Stimulated activated CD8-positive, alpha-beta memory T cell treated with anti-CD3 and anti-CD28 coated beads, Interleukin-7, amount 100 ng/mL, for 1 hour (primary cell): ENCODE measurements around the gene GOLGA8R.
A peak's percentile ranks its signal among the peaks of the same experiment; 100 is the strongest.
"Not testable (repeated sequence)": the region's sequence is repeated elsewhere in the genome, so short reads cannot be mapped to it uniquely, and the experiment has no call there.

Source experiments
- DNase-seq, 2 donors: peaks; one replicate each; pipeline ENCODE4 v3.0.0-alpha.2; 2020; ENCODE audit warnings: low read depth in 2 of 2

Gene GOLGA8R, protein sequence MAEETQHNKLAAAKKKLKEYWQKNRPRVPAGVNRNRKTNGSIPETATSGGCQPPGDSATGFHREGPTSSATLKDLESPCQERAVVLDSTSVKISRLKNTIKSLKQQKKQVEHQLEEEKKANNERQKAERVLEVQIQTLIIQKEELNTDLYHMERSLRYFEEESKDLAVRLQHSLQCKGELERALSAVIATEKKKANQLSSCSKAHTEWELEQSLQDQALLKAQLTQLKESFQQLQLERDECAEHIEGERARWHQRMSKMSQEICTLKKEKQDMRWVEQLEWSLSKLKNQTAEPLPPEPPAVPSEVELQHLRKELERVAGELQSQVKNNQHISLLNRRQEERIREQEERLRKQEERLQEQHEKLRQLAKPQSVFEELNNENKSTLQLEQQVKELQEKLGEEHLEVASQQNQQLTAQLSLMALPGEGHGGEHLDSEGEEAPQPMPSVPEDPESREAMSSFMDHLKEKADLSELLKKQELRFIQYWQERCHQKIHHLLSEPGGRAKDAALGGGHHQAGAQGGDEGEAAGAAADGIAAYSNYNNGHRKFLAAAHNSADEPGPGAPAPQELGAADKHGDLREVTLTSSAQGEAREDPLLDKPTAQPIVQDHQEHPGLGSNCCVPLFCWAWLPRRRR

DNA sequence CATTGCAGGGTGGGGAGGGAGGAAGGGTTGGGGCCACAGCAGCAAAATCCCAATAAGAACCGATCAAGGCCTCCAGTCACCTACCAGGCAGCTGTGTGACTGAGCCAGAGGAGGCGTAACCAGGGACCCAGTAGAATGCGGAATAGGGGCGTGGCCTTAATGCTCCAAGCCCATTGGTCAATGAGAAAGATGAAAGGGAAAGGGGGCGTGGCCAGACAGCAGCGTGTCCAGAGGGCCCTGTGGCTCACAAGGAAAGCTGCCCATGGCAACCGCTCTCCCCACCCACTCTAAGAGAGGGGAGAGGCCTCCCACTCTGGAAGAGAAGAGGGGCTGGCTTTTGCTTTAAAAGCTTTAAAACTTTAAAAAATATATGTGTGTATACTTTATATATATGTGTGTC, at the start of gene GOLGA8R:
TSS of gene GOLGA8R (minus strand) at position 101 of the 400 bp plus-strand sequence. CDS start at position 3, 98 bp downstream.
- DNase-seq = not testable (repeated sequence)

DNA sequence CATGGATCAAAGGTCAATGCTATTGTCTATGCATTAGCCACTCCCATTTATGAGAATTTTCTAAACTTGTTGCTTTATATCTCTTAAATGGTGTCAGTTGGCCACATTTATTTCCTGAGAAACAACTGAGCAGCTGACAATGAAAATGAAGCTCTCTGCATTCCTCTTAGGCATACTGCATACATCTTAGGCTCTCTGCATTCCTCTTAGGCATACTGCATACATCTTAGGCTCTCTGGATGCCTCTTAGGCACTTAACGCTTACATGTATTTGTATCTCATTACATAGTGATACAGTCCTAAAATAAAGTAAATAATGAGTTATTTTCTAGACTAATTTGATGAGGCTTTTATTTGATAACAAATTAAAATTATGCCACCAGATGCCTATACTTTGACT, 49.8 kb upstream of the GOLGA8R start:
- not testable (repeated sequence) for DNase-seq

DNA sequence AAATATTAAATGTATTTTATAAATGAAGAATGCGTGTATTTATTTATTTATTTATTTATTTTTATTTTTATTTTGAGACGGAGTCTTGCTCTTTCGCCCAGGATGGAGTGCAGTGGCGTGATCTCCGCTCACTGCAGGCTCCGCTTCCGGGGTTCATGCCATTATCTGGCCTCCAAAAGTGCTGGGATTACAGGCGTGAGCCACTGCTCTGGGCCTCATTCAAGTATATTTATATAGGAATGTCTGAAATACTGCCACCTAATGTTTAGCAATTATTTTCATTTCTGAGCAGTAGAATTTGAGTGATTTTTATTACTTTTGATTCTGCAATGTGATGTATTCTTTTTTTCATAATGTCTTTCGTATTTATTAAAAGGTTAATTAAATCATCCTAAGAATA, 48.1 kb upstream of the GOLGA8R start:
- DNase-seq = not testable (repeated sequence)

DNA sequence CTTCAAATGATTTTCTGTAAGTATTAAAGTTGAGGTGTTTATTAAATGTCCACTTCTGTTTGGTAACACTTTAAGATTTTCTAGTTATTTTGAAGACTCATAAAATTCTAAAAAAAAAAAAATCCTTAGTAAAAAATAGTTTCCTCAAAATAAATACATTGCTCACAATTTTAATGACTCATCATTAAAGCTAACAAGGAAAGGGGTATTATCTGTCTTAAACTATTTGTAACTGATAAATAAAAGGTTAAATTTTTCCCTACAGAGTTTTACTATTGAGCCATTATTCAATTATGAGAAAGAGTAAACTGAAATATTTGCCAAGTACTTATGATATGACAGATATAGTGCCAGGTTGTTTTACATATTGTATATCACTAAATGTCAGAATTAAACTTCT, 38.6 kb upstream of the GOLGA8R start:
- DNase-seq = not testable (repeated sequence)

- DNase-seq = not testable (repeated sequence)
These were observed 24.3 kb upstream of the GOLGA8R start for GRCh38 chr15:30438348-30438747.

- DNase-seq = not testable (repeated sequence)
These were observed 21.8 kb upstream of the GOLGA8R start for GRCh38 chr15:30435878-30436277.

- not testable (repeated sequence) for DNase-seq
These were observed 6.7 kb upstream of the GOLGA8R start for GRCh38 chr15:30420723-30421122.

- not testable (repeated sequence) for DNase-seq
These were observed 6.4 kb downstream of the GOLGA8R start for GRCh38 chr15:30407636-30408035.

DNA sequence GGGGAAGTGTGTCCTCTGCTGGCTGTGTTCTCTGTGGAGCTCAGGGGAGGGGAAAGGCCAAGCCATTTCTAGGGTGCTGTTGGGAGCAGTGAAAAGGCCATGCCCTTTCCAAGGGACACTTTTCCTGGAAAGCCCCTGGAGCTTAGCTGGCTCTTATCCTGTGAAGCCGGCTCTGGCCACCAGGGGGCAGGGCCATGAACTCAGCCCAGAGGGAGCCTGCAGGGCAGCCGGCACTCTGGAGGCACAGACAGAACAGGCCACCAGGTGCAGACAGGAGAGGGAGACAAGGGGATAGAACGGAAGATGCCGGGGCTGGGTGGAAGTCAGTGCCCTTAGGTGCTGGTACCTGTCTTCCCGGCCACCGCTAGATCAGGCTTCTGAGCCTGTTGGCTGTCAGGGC, 15.1 kb downstream of the GOLGA8R start:
- peak; percentile 13 to 40 for DNase-seq

DNA sequence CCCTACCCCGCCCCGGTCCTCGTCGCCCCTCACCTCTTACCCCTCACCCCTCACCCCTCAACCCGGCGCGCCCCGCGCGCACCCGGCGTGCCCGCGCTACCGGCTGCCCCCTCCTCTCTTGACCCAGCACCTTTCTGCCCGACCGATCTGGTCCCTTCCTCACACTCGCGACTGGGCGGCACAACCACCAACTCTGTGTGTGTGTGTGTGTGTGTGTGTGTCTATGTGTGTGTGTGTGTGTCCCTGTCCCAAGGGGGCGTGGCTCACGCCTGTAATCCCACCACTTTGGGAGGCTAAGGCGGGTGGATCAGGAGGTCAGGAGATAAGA, 20.4 kb downstream of the GOLGA8R start:
- DNase-seq = not testable (repeated sequence)

- DNase-seq = not testable (repeated sequence)
These were observed 21.0 kb downstream of the GOLGA8R start, which contains the start of gene CHRFAM7A for GRCh38 chr15:30392766-30393663. Gene CHRFAM7A, minus strand, starts transcription at chr15:30393540. Its CDS starts 10,189 bp downstream, at chr15:30383351.

- DNase-seq = not testable (repeated sequence)
These were observed 27.7 kb downstream of the GOLGA8R start for GRCh38 chr15:30386318-30386887.

- DNase-seq = not testable (repeated sequence)
These were observed 37.0 kb downstream of the GOLGA8R start for GRCh38 chr15:30377082-30377413.

- DNase-seq = not testable (repeated sequence)
These were observed 37.5 kb downstream of the GOLGA8R start for GRCh38 chr15:30376375-30377081.

DNA sequence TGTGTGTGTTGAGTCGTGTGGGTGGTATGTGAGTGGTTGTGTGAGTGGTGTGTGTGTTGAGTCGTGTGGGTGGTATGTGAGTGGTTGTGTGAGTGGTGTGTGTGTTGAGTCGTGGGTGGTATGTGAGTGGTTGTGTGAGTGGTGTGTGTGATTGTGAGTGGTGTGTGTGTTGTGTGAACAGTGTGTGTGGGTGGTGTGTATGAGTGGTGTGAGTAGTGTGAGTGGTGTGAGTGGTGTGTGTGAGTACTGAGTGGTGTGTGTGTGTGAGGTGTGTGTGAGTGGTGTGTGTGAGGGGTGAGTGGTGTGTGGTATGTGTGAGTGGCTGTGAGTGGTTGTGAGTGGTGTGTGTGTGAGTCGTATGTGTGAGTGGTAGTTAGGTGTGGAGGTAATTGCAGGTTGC, 38.2 kb downstream of the GOLGA8R start:
- DNase-seq = not testable (repeated sequence)

DNA sequence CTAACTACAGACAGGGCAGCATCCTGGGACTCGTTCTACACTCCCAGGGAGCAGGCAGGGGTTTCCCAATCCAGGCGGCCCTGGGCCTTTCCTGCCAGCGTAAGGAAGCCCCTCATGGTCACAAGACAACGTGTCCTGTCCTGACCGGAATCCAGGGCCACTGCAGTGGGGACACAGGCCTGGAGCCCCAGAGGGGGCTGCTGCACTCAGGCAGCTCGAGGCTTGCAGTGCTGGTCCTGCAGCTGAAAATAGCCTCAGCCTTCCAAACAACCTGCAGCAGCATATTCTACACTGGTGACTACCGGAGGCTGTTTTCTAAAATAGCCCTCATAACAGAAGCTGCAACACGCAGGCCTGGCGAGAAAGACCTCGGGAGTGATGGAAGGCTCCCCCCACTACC, 39.2 kb downstream of the GOLGA8R start:
- not testable (repeated sequence) for DNase-seq

DNA sequence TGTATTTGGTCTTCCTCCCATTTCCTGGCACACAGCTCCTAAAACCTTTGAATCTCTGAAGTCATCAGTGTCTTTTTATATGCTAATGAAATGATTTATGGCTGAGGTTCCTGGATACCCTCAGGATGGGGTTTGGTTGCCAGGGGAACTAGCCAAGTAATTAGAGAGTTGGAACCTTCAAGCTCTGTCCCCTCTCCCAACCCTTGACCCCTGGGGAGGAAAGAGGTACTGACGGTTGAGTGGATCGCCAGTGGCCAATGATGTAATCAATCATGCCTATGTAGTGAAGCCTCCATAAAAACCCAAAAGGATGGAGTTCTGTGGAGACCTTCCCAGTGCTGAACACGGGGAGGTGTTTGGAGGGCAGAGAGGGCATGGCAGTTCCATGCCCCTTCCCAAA, 45.8 kb downstream of the GOLGA8R start:
- not testable (repeated sequence) for DNase-seq

DNA sequence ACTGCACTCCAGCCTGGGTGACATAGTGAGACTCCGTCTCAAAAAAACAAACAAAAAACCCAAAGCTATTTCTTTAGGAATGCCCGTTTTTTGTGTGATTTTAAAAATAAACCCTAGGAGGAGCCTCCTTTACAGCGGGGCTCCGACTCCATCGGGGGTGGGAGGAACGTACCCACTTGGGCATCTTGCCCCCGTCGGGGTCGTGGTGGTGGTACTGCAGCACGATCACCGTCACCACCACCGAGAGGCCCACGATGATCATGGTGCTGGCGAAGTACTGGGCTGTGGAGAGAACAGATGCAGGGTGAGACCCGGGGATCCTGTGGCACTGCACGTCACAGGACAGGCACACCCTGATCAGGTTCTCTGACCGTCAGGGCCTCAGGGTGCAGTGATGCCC, 46.8 kb downstream of the GOLGA8R start:
- not testable (repeated sequence) for DNase-seq

GRCh38 chr15:30361404-30361803, 52.7 kb downstream of the GOLGA8R start:
- not testable (repeated sequence) for DNase-seq

- not testable (repeated sequence) for DNase-seq
These were observed 53.1 kb downstream of the GOLGA8R start for GRCh38 chr15:30360990-30361389.

GRCh38 chr15:30355043-30355442, 59.0 kb downstream of the GOLGA8R start:
- DNase-seq = not testable (repeated sequence)
